HL-60 (cell line): ENCODE data around the gene HHAT.

ENCODE experiments used
- CTCF ChIP-seq: IDR thresholded peaks from one replicate; pipeline ENCODE4 v1.5.1; 2011; ENCODE audit warnings: low read length, control low read depth, inconsistent platforms; ENCODE audit not compliant: insufficient read depth
- GABPA ChIP-seq: IDR thresholded peaks from 2 replicates; pipeline ENCODE4 v1.6.1; 2012; ENCODE audit warnings: low read depth
- POLR2AphosphoS5 ChIP-seq: IDR thresholded peaks from 2 replicates; pipeline ENCODE4 v1.6.1; 2012; ENCODE audit warnings: low read depth
- REST ChIP-seq: IDR thresholded peaks from 2 replicates; pipeline ENCODE4 v1.6.1; 2012; ENCODE audit warnings: low read depth; ENCODE audit not compliant: insufficient replicate concordance
- SPI1 ChIP-seq: IDR thresholded peaks from 2 replicates; pipeline ENCODE4 v1.6.1; 2012; ENCODE audit warnings: low read depth, mild to moderate bottlenecking, borderline replicate concordance

- TF ChIP-seq CTCF (no peak), REST (no peak), POLR2AphosphoS5 (no peak), SPI1 (no peak), GABPA (no peak)
Observed at GRCh38 chr1:210607361-210607760, 278.7 kb downstream of the HHAT start.
